Measurements from ENCODE around the gene SNX5.

- TF ChIP-seq CTCF (optimal IDR thresholded peaks at IDR 0.05 in 1 of 3, IDR thresholded peaks at IDR 0.05 in 1 of 3, conservative IDR thresholded peaks at IDR 0.05 in 1 of 3; ENCODE audit: extremely low read depth in 1 of 3, insufficient read depth in 2 of 3, low read length in 3 of 3) (no peak), EZH2 (IDR thresholded peaks at IDR 0.05; ENCODE audit: low read length) (no peak)
These were observed 45.8 kb upstream of the SNX5 start for GRCh38 chr20:18014411-18014810.

Data from keratinocyte (primary cell).